Prostate gland (tissue), 2 donors: ENCODE data around the gene CARNS1. TPM values are rescaled to one million over a fixed set of nuclear protein-coding genes. Genes with fewer than 3 reads are reported as not detected.

ENCODE experiments used
- DNase-seq: peaks from one replicate; pipeline ENCODE4 v3.0.0-alpha.2; 2019; ENCODE audit warnings: low spot score
- H3K27ac ChIP-seq, 2 donors: fragments of 200-600 bp; sonication (generic); 2 replicates each; pipeline ENCODE4 v1.5.1; 2017 to 2019
- H3K27me3 ChIP-seq: fragments of 200-600 bp; sonication (generic); replicated peaks from 2 replicates; pipeline ENCODE4 v1.5.1; 2019; ENCODE audit not compliant: insufficient read depth
- H3K36me3 ChIP-seq, 2 donors: fragments of 200-600 bp; sonication (generic); 1 replicate in 1 of 2; 2 replicates in 1 of 2; pipeline versions ENCODE4 v1.5.1 to v1.8.1; 2017 to 2019
- H3K4me1 ChIP-seq: fragments of 200-600 bp; sonication (generic); replicated peaks from 2 replicates; pipeline ENCODE4 v1.5.1; 2019
- H3K4me3 ChIP-seq, 2 donors: fragments of 200-600 bp; sonication (generic); 2 replicates each; pipeline ENCODE4 v1.5.1; 2017 to 2019
- H3K9me3 ChIP-seq: fragments of 200-600 bp; sonication (generic); 2 replicates; pipeline ENCODE4 v1.5.1; 2017
- POLR2A ChIP-seq: fragments of 450-650 bp; IDR thresholded peaks from one replicate; pipeline ENCODE4 v1.6.1; 2016; ENCODE audit warnings: antibody characterized with exemption, mild to moderate bottlenecking
- POLR2AphosphoS5 ChIP-seq: sonication (generic); formaldehyde crosslinking; IDR thresholded peaks from one replicate; pipeline ENCODE4 v1.6.1; 2017; ENCODE audit warnings: antibody characterized with exemption
- WGBS: methylation state at CpG from one replicate; pipeline ENCODE4 v1.1.5; 2018; 5-methylcytosine and 5-hydroxymethylcytosine counted together
- intact Hi-C: fragments of 100-400 bp; cut with DNase I; formaldehyde crosslinking; loops from one replicate; pipeline ENCODE4 v1.14.2; 2022
- total RNA-seq, 2 donors: library from RNA; depleted of rRNA; stranded (reverse); fragments of >200 nt; gene quantifications; one replicate each; pipeline ENCODE4 v1.1.0, GENCODE V29; 2016
- TF ChIP-seq, protein P1 (sequence below), 4 experiments: fragments of 200-600 bp in 2 of 4; fragments of 450-650 bp in 2 of 4; sonication (generic) in 2 of 4; IDR thresholded peaks; 1 replicate in 3 of 4; 2 replicates in 1 of 4; pipeline ENCODE4 v1.5.1; 2016 to 2019; ENCODE audit warnings: antibody characterized with exemption in 4 of 4, mild to moderate bottlenecking in 2 of 4, moderate library complexity in 2 of 4

CARNS1 gene
- total RNA-seq, 2 donors from 2014 or later: 0.91 to 1.0 TPM

GRCh38 chr11:67393437-67393836 lies 22.0 kb upstream of the CARNS1 start:
- intact Hi-C loops: no loop called here

GRCh38 chr11:67393990-67394389 lies 21.5 kb upstream of the CARNS1 start:
- Histone ChIP-seq H3K4me1 (peaks cover 6% of the 10 kb centered on the region), H3K4me3 (no peak overlapping the region), H3K27me3 (no peaks in the 10 kb centered on the region), H3K9me3 (no peaks in the 10 kb centered on the region), H3K36me3 (peaks cover 6 to 9% of the 10 kb centered on the region in 2 donors), H3K27ac (no peak overlapping the region)
- WGBS: 84% methylated on average over 5 of the region's 5 CpGs
- TF ChIP-seq POLR2A: no peak
- no peak for TF ChIP-seq POLR2AphosphoS5
- TF ChIP-seq, protein P1, sequence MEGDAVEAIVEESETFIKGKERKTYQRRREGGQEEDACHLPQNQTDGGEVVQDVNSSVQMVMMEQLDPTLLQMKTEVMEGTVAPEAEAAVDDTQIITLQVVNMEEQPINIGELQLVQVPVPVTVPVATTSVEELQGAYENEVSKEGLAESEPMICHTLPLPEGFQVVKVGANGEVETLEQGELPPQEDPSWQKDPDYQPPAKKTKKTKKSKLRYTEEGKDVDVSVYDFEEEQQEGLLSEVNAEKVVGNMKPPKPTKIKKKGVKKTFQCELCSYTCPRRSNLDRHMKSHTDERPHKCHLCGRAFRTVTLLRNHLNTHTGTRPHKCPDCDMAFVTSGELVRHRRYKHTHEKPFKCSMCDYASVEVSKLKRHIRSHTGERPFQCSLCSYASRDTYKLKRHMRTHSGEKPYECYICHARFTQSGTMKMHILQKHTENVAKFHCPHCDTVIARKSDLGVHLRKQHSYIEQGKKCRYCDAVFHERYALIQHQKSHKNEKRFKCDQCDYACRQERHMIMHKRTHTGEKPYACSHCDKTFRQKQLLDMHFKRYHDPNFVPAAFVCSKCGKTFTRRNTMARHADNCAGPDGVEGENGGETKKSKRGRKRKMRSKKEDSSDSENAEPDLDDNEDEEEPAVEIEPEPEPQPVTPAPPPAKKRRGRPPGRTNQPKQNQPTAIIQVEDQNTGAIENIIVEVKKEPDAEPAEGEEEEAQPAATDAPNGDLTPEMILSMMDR (IDR thresholded peaks at IDR 0.05): no peak
- DNase-seq: no peak
- intact Hi-C loops: no loop called here

More at GRCh38 chr11:67393437-67393836, 22.0 kb upstream of the CARNS1 start:
- no peaks in the 10 kb centered on the region for H3K9me3 ChIP-seq
- no peaks in the 10 kb centered on the region for H3K27me3 ChIP-seq
- H3K4me1 ChIP-seq: peaks cover 6% of the 10 kb centered on the region
- no peak overlapping the region for H3K27ac ChIP-seq
- no peak for DNase-seq
- peaks cover 3 to 4% of the 10 kb centered on the region in 2 donors for H3K36me3 ChIP-seq
- H3K4me3 ChIP-seq: no peak overlapping the region
- 90% methylated on average over 18 of the region's 18 CpGs for WGBS
- TF ChIP-seq, protein P1 (IDR thresholded peaks at IDR 0.05): no peak
- TF ChIP-seq POLR2AphosphoS5 (no peak), POLR2A (no peak)

DNA sequence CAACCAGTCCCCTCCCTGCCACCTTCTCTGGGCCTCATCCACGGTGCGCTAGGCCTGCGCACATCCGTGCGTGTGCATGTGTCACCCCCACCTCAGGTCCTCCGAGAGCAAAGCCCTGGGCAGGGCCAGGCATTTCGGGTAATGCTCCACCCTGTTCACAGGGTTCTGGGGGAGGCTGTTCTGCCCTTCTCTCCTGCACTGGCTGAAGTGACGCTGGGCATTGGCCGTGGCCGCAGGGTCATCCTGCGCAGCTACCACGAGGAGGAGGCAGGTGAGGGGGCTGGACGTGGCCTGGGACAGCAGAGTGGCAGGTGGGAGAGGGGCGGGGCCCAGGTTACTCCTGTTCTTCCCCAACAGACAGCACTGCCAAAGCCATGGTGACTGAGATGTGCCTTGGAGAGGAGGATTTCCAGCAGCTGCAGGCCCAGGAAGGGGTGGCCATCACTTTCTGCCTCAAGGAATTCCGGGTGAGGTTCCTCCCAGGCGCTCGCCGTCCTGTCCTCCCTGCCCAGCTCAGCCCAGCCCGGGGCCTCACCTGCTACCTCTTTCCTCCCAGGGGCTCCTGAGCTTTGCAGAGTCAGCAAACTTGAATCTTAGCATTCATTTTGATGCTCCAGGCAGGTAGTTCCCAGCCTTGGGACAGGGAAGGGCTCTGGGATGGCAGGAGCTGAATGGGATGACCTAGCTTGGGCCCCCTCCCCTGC lies 19.8 kb upstream of the CARNS1 start:
- no peak overlapping the region for H3K4me3 ChIP-seq
- no peaks in the 10 kb centered on the region for H3K27me3 ChIP-seq
- no peaks in the 10 kb centered on the region for H3K9me3 ChIP-seq
- no peak overlapping the region for H3K27ac ChIP-seq
- intact Hi-C loops: no loop called here
- WGBS: 80% methylated on average over 19 of the region's 19 CpGs
- no peak for TF ChIP-seq POLR2AphosphoS5
- TF ChIP-seq POLR2A: no peak
- TF ChIP-seq, protein P1 (IDR thresholded peaks at IDR 0.05): no peak
- H3K36me3 ChIP-seq: peaks cover 6 to 13% of the 10 kb centered on the region in 2 donors
- peaks cover 20% of the 10 kb centered on the region for H3K4me1 ChIP-seq
- no peak for DNase-seq

DNA sequence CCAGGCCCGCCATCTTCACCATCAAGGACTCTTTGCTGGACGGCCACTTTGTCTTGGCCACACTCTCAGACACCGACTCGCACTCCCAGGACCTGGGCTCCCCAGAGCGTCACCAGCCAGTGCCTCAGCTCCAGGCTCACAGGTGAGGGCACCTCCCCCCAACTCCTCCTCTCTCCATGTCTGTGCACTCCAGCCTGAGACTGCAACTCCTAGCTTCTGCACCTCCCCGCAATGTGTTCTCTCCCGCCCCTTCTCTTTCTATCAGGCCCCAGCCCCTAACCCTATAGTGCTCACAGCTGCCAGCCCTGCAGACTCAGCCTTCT lies 19.3 kb upstream of the CARNS1 start:
- Histone ChIP-seq H3K27me3 (no peaks in the 10 kb centered on the region), H3K4me1 (peaks cover 22% of the 10 kb centered on the region), H3K36me3 (peaks cover 6 to 13% of the 10 kb centered on the region in 2 donors), H3K4me3 (no peak overlapping the region), H3K9me3 (no peaks in the 10 kb centered on the region), H3K27ac (no peak overlapping the region)
- 85% methylated on average over 7 of the region's 7 CpGs for WGBS
- TF ChIP-seq, protein P1 (IDR thresholded peaks at IDR 0.05): no peak
- TF ChIP-seq POLR2A: no peak
- TF ChIP-seq POLR2AphosphoS5: no peak
- intact Hi-C loops: no loop called here
- DNase-seq: no peak
